Stimulated activated naive CD8-positive, alpha-beta T cell treated with anti-CD3 and anti-CD28 coated beads, Interleukin-15, Interleukin-2, amounts not matched to agents 100 ng/mL and 50 ng/mL, for 24 hours (primary cell): ENCODE data around the gene RBM38.

ENCODE experiments used
- H3K27ac Mint-ChIP-seq: one replicate; pipeline ENCODE4 v1.8.0; 2021; ENCODE audit warnings: mild to moderate bottlenecking, mixed read lengths
- H3K27me3 Mint-ChIP-seq: one replicate; pipeline ENCODE4 v1.8.0; 2021; ENCODE audit warnings: mixed read lengths
- H3K36me3 Mint-ChIP-seq: one replicate; pipeline ENCODE4 v1.8.0; 2021; ENCODE audit warnings: low read depth, mixed read lengths
- H3K4me1 Mint-ChIP-seq: one replicate; pipeline ENCODE4 v1.8.0; 2021; ENCODE audit warnings: low read depth, mixed read lengths
- H3K4me3 Mint-ChIP-seq: one replicate; pipeline ENCODE4 v1.8.0; 2021; ENCODE audit warnings: mild to moderate bottlenecking, mixed read lengths
- H3K9me3 Mint-ChIP-seq: one replicate; pipeline ENCODE4 v1.8.0; 2021; ENCODE audit warnings: mixed read lengths

Gene RBM38

DNA sequence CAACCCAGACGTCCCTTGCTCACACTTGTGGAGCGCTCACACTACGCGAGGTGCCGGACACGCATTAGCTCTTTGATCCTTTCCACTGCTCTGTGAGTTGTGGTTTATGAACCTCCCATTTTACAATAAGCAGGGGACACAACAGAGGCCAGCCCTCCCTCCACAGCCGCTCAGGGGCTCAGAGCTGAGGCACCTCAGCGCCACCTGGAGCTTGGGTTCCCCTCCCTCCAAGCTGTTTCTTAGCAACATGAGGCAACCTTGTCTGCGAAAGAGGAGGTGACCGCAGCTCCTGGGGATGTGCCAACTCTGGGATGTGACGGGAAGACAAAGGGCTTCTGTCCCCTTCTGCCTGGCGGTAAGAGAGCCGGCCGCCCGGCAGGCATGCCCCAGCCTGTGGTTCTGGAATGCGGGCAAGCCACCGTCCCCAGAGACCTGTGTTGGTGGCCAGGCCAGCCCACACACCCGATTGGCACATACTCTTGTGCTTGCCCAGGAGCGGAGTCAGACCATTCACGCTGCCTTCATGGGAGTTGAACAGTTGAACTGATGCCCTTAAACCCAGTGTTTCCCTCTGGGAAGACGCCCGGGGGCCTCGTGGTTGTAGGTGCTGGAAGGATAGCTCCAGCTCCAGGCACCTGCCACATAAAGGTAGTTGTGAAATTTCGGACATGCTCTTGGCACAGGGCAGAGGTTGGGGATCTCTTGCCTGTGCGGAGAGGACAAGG, 44.5 kb downstream of the RBM38 start:
- H3K36me3 Mint-ChIP-seq = no peaks in the 10 kb centered on the region
- H3K4me3 Mint-ChIP-seq = no peak overlapping the region
- peaks cover 62% of the 10 kb centered on the region for H3K4me1 Mint-ChIP-seq
- no peaks in the 10 kb centered on the region for H3K27me3 Mint-ChIP-seq
- H3K27ac Mint-ChIP-seq = no peak overlapping the region
- H3K9me3 Mint-ChIP-seq = no peaks in the 10 kb centered on the region

DNA sequence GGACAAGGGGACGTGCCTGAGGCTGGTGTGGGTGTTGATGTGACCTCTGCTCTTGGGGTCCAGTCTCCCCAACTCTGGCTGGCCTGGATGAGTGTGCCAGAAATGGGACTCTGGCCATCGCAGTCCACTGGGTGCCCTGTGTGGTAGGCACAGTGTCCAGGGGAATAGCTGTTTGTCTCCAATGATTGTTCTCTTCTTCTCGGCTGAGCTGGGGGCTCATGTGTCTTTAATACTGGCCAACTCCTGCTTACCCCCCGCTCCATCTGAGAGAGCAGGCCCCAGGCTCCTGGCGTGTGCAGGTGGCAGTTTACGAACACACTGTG, 45.0 kb downstream of the RBM38 start:
- no peaks in the 10 kb centered on the region for H3K9me3 Mint-ChIP-seq
- H3K36me3 Mint-ChIP-seq = no peaks in the 10 kb centered on the region
- H3K4me3 Mint-ChIP-seq = no peak overlapping the region
- H3K27ac Mint-ChIP-seq = no peak overlapping the region
- H3K4me1 Mint-ChIP-seq = peaks cover 57% of the 10 kb centered on the region
- H3K27me3 Mint-ChIP-seq = no peaks in the 10 kb centered on the region

DNA sequence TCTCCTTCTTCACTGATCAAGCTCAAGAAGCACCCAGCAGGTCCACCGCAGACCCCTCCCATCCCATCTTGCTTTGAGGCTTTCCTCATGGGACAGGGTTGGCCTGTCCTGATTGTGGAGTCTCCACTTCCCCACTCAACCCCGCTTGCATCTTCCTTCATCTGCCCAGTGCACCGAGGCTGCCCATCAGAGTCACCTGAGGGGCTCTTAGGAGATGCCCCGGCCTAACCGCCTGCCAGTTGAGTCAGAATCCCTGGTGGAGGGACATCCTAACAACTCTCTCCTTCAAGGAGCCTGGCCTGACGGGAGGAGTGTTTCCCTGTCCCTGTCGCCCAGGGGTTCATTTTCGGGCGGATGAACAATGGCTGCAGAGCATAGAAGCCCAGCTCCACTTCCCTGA, 46.1 kb downstream of the RBM38 start:
- H3K4me3 Mint-ChIP-seq = no peak overlapping the region

DNA sequence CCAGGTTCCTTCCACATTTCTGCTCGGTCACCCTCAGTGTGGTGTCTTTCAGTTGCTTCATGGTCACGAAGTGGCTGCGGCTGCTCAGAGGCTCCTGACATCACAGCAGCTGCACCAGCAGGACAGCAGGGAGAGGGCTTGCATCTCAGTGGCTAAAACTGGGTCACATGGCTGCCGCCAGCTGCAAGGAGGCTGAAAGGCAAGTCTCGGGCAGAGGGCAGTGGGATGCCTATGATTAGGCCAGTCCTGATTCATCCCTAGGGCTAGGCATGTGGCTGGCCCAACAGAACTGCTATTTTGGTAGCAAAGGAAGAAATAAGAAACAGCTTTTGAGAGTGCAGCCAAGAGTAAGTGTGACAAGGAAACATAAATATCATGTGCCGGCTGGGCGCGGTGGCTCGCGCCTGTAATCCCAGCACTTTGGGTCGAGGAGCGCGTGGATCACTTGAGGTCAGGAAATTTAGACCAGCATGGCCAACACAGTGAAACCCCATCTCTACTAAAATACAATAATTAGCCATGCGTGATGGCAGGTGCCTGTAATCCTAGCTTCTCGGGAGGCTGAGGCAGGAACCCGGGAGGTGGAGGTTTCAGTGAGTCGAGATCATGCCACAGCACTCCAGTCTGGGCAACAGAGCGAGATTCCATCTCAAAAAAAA, 46.6 kb downstream of the RBM38 start:
- Mint-ChIP-seq H3K27ac (no peak overlapping the region), H3K36me3 (no peaks in the 10 kb centered on the region), H3K9me3 (no peaks in the 10 kb centered on the region), H3K27me3 (no peaks in the 10 kb centered on the region), H3K4me3 (no peak overlapping the region), H3K4me1 (peaks cover 41% of the 10 kb centered on the region)

More for the DNA sequence above, 46.1 kb downstream of the RBM38 start:
- Mint-ChIP-seq H3K27ac (no peak overlapping the region), H3K36me3 (no peaks in the 10 kb centered on the region), H3K4me1 (peaks cover 46% of the 10 kb centered on the region), H3K27me3 (no peaks in the 10 kb centered on the region), H3K9me3 (no peaks in the 10 kb centered on the region)

DNA sequence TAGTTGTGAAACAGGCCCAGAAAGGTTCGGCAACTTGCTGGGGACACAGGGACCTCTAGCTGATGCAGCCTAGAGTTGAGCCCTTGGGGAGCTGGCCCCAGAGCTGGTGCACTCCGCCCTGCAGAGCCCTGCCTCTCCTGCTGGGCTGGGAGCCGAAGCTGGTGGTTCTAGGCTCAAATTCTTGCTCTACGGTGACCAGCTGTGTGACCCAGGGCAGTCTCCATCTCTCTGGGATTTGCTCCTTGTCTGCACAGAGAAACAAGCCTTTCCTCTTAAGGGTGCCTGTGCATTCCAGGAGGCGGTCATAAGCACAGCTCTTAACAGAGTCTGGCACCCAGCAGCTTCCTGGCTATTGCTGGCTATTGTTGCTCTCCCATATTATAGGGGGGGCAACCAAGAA, 47.4 kb downstream of the RBM38 start:
- Mint-ChIP-seq H3K9me3 (no peaks in the 10 kb centered on the region), H3K27ac (no peak overlapping the region), H3K4me3 (no peak overlapping the region), H3K4me1 (peaks cover 33% of the 10 kb centered on the region), H3K27me3 (no peaks in the 10 kb centered on the region), H3K36me3 (no peaks in the 10 kb centered on the region)

DNA sequence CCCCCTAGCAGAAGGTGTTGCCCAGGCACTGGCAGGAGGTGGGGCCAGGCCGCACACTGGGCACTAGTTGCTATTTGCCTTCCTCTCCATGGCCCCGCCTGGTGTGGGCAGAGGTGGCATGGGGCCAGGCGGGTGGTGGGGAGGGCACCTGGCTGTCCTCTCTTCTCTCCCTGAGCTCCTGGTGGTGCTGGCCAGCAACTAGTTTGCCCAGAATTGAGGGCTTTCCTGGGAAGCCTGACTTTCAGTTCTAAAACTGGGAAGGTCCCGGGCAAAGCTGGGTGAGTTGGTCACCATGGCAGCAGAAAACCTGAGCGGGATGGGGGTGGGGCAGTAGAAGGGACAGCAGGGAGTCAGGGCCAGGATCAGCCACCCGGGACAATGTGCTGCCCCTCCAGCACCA, 48.2 kb downstream of the RBM38 start:
- no peaks in the 10 kb centered on the region for H3K9me3 Mint-ChIP-seq
- H3K4me3 Mint-ChIP-seq = no peak overlapping the region
- no peaks in the 10 kb centered on the region for H3K27me3 Mint-ChIP-seq
- no peak overlapping the region for H3K27ac Mint-ChIP-seq
- H3K36me3 Mint-ChIP-seq = no peaks in the 10 kb centered on the region
- peaks cover 24% of the 10 kb centered on the region for H3K4me1 Mint-ChIP-seq

DNA sequence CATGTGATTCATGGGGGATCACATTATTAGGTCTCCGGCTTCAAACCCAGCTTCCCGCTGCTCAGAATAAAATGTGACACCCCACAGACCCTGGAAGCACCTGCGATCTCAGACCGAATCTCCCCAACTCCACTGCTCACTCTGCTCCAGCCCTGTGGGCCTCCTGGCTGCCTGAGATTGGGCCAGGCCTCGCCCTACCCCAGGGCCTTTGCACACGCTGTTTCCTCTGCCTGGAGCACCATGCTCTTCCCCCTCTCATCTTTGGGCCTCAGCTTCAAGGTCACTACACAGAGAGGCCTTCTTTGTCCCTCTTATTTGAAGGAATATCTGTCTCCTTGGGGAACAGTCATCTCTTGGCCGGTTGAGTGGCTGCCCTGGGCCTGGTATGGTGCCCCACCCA, 48.8 kb downstream of the RBM38 start:
- Mint-ChIP-seq H3K4me3 (no peak overlapping the region), H3K36me3 (no peaks in the 10 kb centered on the region), H3K27me3 (no peaks in the 10 kb centered on the region), H3K4me1 (peaks cover 19% of the 10 kb centered on the region), H3K27ac (no peak overlapping the region), H3K9me3 (no peaks in the 10 kb centered on the region)

DNA sequence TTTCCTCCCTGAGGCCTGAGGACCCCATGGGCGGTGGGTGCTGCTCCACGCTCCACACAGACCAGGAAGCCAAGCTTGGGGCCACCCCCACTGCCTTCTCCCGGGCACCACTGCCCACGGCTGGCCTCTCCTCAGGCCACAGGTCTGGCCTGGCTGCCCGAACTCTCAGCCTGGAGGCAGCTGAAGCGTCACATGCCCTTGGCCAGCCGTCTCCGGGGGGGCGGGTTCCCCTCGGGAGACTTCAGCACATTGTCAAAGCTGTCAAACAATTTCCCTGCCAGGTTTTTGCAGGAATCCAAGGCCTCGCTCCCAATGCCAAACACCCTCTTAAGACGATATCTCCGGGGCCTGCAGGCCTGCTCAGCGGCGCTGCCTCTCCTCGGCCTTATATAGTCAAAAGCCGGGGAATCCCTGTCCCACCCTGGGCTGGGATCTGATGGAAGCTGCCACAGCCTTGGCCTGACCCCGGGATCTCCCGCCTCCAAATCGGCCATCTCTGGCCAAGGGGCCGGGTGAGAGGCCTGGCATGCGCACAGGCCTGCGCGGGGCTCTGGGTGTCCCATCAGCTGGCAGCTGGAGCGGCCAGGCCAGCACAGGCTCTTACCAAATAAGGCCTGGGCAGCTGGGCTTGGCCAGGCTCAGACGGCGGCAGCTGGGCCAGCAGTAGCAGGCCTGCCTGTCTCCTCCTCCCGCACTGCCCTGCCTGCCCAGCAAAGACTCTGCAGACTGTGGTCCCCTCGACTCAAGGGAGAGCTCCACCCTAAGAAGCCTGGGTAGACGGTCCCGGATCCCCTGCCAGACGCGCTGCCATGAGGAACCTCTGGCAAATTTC, 49.7 kb downstream of the RBM38 start:
- Mint-ChIP-seq H3K9me3 (no peaks in the 10 kb centered on the region), H3K27me3 (no peaks in the 10 kb centered on the region), H3K4me1 (peaks cover 10% of the 10 kb centered on the region), H3K4me3 (no peak overlapping the region), H3K27ac (no peak overlapping the region), H3K36me3 (no peaks in the 10 kb centered on the region)

DNA sequence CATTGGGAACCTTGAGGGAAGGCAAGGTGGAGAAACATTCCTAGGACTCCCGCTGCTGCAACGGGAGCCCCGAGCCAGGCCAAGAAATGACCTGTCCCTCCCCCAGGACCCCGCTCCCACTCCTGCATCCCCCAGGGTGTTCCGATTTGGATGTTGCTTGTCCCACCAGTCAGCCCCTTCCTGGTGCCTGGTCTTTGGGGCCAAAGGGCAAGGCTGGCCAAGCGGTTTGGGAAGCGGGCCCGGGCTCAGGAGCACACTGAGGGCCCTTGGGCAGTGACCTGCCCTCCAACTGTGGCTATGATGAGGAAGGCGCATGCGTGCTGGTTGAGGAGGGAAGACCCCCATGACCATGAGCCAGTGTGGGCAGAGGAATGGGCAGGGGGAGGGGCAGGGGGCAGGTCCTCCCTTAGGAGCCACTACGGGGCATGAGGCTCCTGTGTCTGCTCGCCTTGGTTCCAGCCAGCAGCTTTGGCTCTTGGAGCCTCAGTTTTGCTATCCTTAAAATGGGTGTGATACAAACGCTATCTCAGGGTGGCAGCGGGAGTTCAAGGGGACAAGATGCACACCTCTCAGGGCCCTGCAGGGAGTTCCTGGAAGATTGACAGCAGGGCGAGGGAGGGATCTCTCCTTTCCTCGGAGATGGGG, 50.4 kb downstream of the RBM38 start:
- Mint-ChIP-seq H3K36me3 (no peaks in the 10 kb centered on the region), H3K27ac (no peak overlapping the region), H3K9me3 (no peaks in the 10 kb centered on the region), H3K4me1 (peaks cover 6% of the 10 kb centered on the region), H3K4me3 (no peak overlapping the region), H3K27me3 (no peaks in the 10 kb centered on the region)

DNA sequence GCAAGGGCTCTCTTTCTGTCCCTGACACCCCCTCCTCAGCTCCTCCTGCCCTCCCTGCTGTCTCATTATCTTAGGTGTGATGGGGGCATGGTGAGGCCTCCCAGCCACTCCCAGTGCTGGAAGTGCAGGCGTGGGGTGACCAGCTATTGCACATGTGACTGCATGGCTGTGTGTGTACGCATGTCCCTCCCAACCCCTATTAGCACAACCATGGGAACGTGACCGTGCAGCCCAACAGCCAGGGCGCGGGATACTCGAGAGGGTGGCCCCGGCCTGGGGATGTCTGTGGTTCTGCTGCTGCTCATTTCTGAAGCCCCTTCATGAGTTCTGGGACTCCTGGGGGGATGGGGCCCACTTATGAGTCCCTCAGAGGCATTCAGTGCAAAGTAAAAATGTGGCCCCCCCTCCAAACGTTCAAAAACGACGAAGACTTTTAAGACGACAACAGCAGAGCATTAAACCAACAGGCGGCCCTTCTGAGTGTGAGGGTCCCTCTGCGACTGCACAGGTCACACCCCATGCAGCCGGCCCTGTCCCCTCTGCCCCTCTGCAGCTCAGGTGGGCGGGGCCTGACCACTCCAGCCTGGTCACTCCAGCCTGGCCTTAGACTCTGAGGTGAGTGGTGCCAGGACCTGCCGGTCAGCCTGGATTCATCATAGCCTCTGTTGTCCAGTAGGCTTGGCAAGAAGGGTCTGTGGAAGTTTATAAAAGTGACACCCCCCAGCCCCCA, 51.1 kb downstream of the RBM38 start:
- Mint-ChIP-seq H3K27me3 (no peaks in the 10 kb centered on the region), H3K27ac (no peak overlapping the region), H3K9me3 (no peaks in the 10 kb centered on the region), H3K4me3 (no peak overlapping the region), H3K36me3 (no peaks in the 10 kb centered on the region), H3K4me1 (peaks cover 6% of the 10 kb centered on the region)

DNA sequence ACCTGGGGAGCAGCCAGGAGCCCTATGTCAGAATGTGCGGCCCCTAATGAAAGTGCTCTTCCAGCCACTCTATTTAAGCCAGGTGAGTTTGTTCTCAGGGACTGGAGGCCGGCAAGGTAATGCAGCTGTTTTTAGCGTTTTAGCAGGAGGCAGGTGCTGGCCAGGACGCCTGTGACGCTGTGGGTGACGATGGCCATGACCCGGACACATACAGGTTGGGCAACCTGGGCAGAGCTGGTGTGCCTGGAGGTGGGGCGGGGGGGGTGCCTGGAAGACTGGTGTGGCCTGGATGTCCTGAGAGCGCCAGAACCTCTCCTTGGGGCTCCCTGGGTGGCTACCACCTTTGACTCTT, 51.7 kb downstream of the RBM38 start:
- Mint-ChIP-seq H3K27me3 (no peaks in the 10 kb centered on the region), H3K27ac (no peak overlapping the region), H3K36me3 (no peaks in the 10 kb centered on the region), H3K4me1 (peaks cover 6% of the 10 kb centered on the region), H3K9me3 (no peaks in the 10 kb centered on the region), H3K4me3 (no peak overlapping the region)

DNA sequence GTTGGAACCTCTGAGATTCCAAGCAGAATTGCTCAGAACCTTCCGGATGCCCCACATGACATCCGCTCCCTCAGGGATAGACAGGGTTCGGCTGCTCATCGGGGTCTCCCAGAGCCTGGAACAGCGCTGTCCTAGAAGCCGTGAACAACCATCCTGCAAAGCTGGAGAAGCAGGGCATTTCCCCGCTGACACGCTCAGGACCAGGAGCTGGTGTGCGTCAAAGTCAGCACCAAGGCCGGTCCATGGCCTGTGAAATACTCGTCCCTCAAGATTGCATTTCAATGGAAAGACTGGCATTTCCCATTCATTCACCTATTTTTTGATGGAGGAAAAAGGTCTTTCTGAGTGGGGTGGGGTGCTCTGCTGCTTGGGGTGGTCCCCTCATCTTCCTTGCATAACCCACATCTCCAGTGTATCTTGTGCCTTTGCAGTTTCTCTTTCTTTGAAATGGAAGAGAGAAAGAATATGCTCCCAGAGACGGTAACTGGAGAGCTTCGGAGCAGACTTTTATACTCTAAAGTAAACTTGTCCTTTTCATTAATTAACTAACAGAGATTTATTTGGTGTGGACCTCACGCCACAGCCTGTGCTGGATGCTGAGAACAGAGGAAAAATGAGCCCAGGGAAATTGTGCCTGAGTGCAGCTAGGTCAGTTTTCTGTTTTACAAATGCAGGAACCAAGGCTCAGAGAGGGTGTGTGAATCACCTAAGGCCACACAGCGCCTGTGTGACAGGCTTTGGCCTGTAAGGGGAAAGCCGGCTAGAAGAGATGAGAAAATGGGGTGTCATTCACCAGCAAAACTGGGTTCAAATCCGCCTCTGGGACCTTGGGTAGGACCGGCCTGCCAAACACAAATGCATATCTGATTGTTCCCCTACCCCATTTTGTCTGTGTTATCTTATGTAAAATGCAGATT, 52.4 kb downstream of the RBM38 start:
- H3K27ac Mint-ChIP-seq = no peak overlapping the region
- H3K36me3 Mint-ChIP-seq = no peaks in the 10 kb centered on the region
- H3K4me3 Mint-ChIP-seq = no peak overlapping the region
- H3K4me1 Mint-ChIP-seq = peaks cover 6% of the 10 kb centered on the region
- H3K27me3 Mint-ChIP-seq = no peaks in the 10 kb centered on the region
- no peaks in the 10 kb centered on the region for H3K9me3 Mint-ChIP-seq

DNA sequence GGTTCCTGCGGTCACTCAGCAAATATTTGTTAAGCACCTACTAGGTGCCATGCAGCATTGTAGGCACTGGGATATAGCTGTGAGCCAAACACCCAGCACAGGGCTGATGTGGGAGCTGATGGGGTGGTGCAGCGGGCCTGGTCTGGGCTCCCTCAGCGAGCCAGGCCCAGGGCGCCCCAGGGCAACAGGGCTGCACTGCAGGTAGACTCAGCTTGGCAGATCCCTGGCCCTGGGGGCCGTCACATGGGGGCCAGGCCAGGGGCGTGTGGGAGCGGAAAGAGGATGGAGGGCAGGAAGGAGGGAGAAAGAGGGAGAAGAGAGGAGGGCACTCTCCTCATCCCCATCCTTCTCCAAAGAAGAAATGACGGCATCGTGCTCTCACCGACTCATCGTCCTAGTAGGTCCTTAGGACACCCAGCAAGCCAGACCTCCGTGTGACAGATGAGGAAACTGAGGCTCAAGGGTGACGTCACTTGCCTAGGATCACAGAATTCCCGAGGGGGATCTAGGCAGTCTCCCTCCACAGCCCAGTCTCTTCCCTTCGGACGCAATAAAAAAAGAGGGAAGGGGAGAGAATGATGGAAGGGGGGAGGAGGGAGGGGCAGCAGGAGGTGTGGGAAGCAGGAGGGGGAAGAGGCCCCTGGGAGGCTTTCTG, 53.3 kb downstream of the RBM38 start:
- no peaks in the 10 kb centered on the region for H3K27me3 Mint-ChIP-seq
- H3K9me3 Mint-ChIP-seq = no peaks in the 10 kb centered on the region
- H3K36me3 Mint-ChIP-seq = no peaks in the 10 kb centered on the region
- H3K4me3 Mint-ChIP-seq = no peak overlapping the region
- no peak overlapping the region for H3K27ac Mint-ChIP-seq
- H3K4me1 Mint-ChIP-seq = peaks cover 6% of the 10 kb centered on the region
